ENCODE measurements around the gene NBEA. TPM values are rescaled to one million over a fixed set of nuclear protein-coding genes. Genes with fewer than 3 reads are reported as not detected.

NBEA gene
- total RNA-seq, 1 experiment from 2014 or later, result 4.4 TPM

- no peak overlapping the region for H3K4me2 ChIP-seq (ENCODE audit: low read length)
- CTCF ChIA-PET, result no interaction called here
Observed at GRCh38 chr13:35554972-35555623, 613.0 kb downstream of the NBEA start.

GRCh38 chr13:35557475-35557874 lies 615.4 kb downstream of the NBEA start:
- H3K27ac ChIP-seq (ENCODE audit: low read length), result no peak overlapping the region
- no peaks in the 10 kb centered on the region for H3K9me3 ChIP-seq (ENCODE audit: low read length)
- no peaks in the 10 kb centered on the region for H3K79me2 ChIP-seq (ENCODE audit: low read length)
- ChIA-PET CTCF (no interaction called here), POLR2A (ENCODE audit: unreplicated experiment) (no interaction called here)
- no TSS peak for BruUV-seq (replicated peaks)
- H3K4me1 ChIP-seq (ENCODE audit: insufficient read depth, low read length), result peaks cover 27% of the 10 kb centered on the region
- no peaks in the 10 kb centered on the region for H4K20me1 ChIP-seq (ENCODE audit: low read length)
- no peak overlapping the region for H3K4me3 ChIP-seq (ENCODE audit: low read length)
- H3K27me3 ChIP-seq (ENCODE audit: low read length), result no peaks in the 10 kb centered on the region
- ATAC-seq, result no peak
- no peak for TF ChIP-seq EZH2phosphoT487 (IDR thresholded peaks at IDR 0.05; ENCODE audit: borderline replicate concordance, low read length)
- TF ChIP-seq EZH2 (IDR thresholded peaks at IDR 0.05; ENCODE audit: low read length, unreplicated experiment), result no peak
- no peak for TF ChIP-seq CTCF (conservative IDR thresholded peaks at IDR 0.05; ENCODE audit: low read depth, low read length)
- H3K36me3 ChIP-seq (ENCODE audit: low read depth, low read length), result no peaks in the 10 kb centered on the region
- no peak overlapping the region for H3K4me2 ChIP-seq (ENCODE audit: low read length)
- intact Hi-C loops (cut with micrococcal nuclease), result no loop called here
- no peaks in the 10 kb centered on the region for H3F3A ChIP-seq (ENCODE audit: low read length, unreplicated experiment)
- no peak overlapping the region for H2AFZ ChIP-seq (ENCODE audit: low read length)
- no peak overlapping the region for H3K9ac ChIP-seq (ENCODE audit: low read length)
- H3K9me2 ChIP-seq (replicated peaks; ENCODE audit: low read length), result no peaks in the 10 kb centered on the region
- DNase-seq, result no peak

More at GRCh38 chr13:35554972-35555623, 613.0 kb downstream of the NBEA start:
- Histone ChIP-seq H3K79me2 (ENCODE audit: low read length) (no peaks in the 10 kb centered on the region), H2AFZ (ENCODE audit: low read length) (no peak overlapping the region), H3K4me1 (ENCODE audit: insufficient read depth, low read length) (peaks cover 49% of the 10 kb centered on the region), H3K4me3 (ENCODE audit: low read length) (no peak overlapping the region), H3K36me3 (ENCODE audit: low read depth, low read length) (no peaks in the 10 kb centered on the region), H3K27me3 (ENCODE audit: low read length) (no peaks in the 10 kb centered on the region), H3K9me3 (ENCODE audit: low read length) (no peaks in the 10 kb centered on the region), H4K20me1 (ENCODE audit: low read length) (no peaks in the 10 kb centered on the region), H3K27ac (ENCODE audit: low read length) (no peak overlapping the region), H3K9ac (ENCODE audit: low read length) (no peak overlapping the region), H3K9me2 (replicated peaks; ENCODE audit: low read length) (no peaks in the 10 kb centered on the region), H3F3A (ENCODE audit: low read length, unreplicated experiment) (no peaks in the 10 kb centered on the region)
- intact Hi-C loops (cut with micrococcal nuclease), result no loop called here
- DNase-seq, result peak; percentile 12
- no peak for ATAC-seq
- no peak for TF ChIP-seq EZH2 (IDR thresholded peaks at IDR 0.05; ENCODE audit: low read length, unreplicated experiment)
- no peak for TF ChIP-seq CTCF (conservative IDR thresholded peaks at IDR 0.05; ENCODE audit: low read depth, low read length)
- no peak for TF ChIP-seq EZH2phosphoT487 (IDR thresholded peaks at IDR 0.05; ENCODE audit: borderline replicate concordance, low read length)
- BruUV-seq (replicated peaks), result no TSS peak
- POLR2A ChIA-PET (ENCODE audit: unreplicated experiment), result interaction anchor here (0.6 kb wide), 1 partner anchor 166 kb away, joined by 4 read pairs; no protein-coding TSS in a partner anchor

- Histone ChIP-seq H2AFZ (ENCODE audit: low read length) (no peak overlapping the region), H3K4me2 (ENCODE audit: low read length) (no peak overlapping the region), H3K9ac (ENCODE audit: low read length) (no peak overlapping the region), H3K9me3 (ENCODE audit: low read length) (no peaks in the 10 kb centered on the region), H4K20me1 (ENCODE audit: low read length) (no peaks in the 10 kb centered on the region), H3F3A (ENCODE audit: low read length, unreplicated experiment) (no peaks in the 10 kb centered on the region), H3K9me2 (replicated peaks; ENCODE audit: low read length) (no peaks in the 10 kb centered on the region), H3K36me3 (ENCODE audit: low read depth, low read length) (no peaks in the 10 kb centered on the region), H3K27me3 (ENCODE audit: low read length) (no peaks in the 10 kb centered on the region), H3K79me2 (ENCODE audit: low read length) (no peaks in the 10 kb centered on the region), H3K4me1 (ENCODE audit: insufficient read depth, low read length) (no peaks in the 10 kb centered on the region), H3K4me3 (ENCODE audit: low read length) (no peak overlapping the region), H3K27ac (ENCODE audit: low read length) (no peak overlapping the region)
- intact Hi-C loops (cut with micrococcal nuclease), result no loop called here
- ChIA-PET CTCF (no interaction called here), POLR2A (ENCODE audit: unreplicated experiment) (no interaction called here)
- no TSS peak for BruUV-seq (replicated peaks)
- no peak for TF ChIP-seq EZH2phosphoT487 (IDR thresholded peaks at IDR 0.05; ENCODE audit: borderline replicate concordance, low read length)
- no peak for TF ChIP-seq CTCF (conservative IDR thresholded peaks at IDR 0.05; ENCODE audit: low read depth, low read length)
- no peak for TF ChIP-seq EZH2 (IDR thresholded peaks at IDR 0.05; ENCODE audit: low read length, unreplicated experiment)
- ATAC-seq, result no peak
- DNase-seq, result no peak
Observed at GRCh38 chr13:35561540-35561939, 619.5 kb downstream of the NBEA start.
